Stimulated activated CD4-positive, alpha-beta T cell treated with anti-CD3 and anti-CD28 coated beads, Interleukin-12 subunit alpha, Interleukin-12 subunit beta, amount 100 ng/mL, for 4 hours (primary cell): ENCODE data around the gene TMEM80.

ENCODE experiments used
- DNase-seq: peaks from one replicate; pipeline ENCODE4 v3.0.0-alpha.2; 2020

Gene TMEM80

GRCh38 chr11:702462-703461 is 7.1 kb downstream of the TMEM80 start:
- no peak for DNase-seq

- DNase-seq: no peak
Observed at GRCh38 chr11:703506-703905, 7.9 kb downstream of the TMEM80 start.

GRCh38 chr11:704228-704674 is 8.6 kb downstream of the TMEM80 start:
- no peak for DNase-seq

- DNase-seq: no peak
Observed at GRCh38 chr11:704781-705645, 9.4 kb downstream of the TMEM80 start.

- DNase-seq: no peak
Observed at GRCh38 chr11:705646-706438, 10.2 kb downstream of the TMEM80 start, which contains the start of gene EPS8L2. Gene EPS8L2 (plus strand): TSS chr11:706231. CDS start chr11:709408, 3,177 bp downstream.

GRCh38 chr11:706439-706956 is 10.9 kb downstream of the TMEM80 start:
- DNase-seq: no peak

GRCh38 chr11:706957-707816 is 11.6 kb downstream of the TMEM80 start:
- no peak for DNase-seq

- DNase-seq: no peak
Observed at GRCh38 chr11:707817-708420, 12.3 kb downstream of the TMEM80 start.

- DNase-seq: no peak
Observed at GRCh38 chr11:708511-708910, 12.9 kb downstream of the TMEM80 start.

GRCh38 chr11:709109-709997 is 13.7 kb downstream of the TMEM80 start:
- no peak for DNase-seq

GRCh38 chr11:714436-714835 is 18.8 kb downstream of the TMEM80 start:
- DNase-seq: no peak

- no peak for DNase-seq
Observed at GRCh38 chr11:719214-720016, 23.8 kb downstream of the TMEM80 start.

- DNase-seq: no peak
Observed at GRCh38 chr11:720017-720641, 24.5 kb downstream of the TMEM80 start.

- DNase-seq: no peak
Observed at GRCh38 chr11:720642-721246, 25.1 kb downstream of the TMEM80 start.

- DNase-seq: no peak
Observed at GRCh38 chr11:721247-721740, 25.7 kb downstream of the TMEM80 start.

GRCh38 chr11:721741-722345 is 26.2 kb downstream of the TMEM80 start:
- DNase-seq: peak; percentile 38

- no peak for DNase-seq
Observed at GRCh38 chr11:722346-722811, 26.8 kb downstream of the TMEM80 start.
